DMS153 (cell line): ENCODE results near the gene SIGLEC5.

ENCODE experiments used
- DNase-seq: peaks from one replicate; lab custom pipeline; 2025; lab: John Stamatoyannopoulos, UW

The SIGLEC5 gene

DNA sequence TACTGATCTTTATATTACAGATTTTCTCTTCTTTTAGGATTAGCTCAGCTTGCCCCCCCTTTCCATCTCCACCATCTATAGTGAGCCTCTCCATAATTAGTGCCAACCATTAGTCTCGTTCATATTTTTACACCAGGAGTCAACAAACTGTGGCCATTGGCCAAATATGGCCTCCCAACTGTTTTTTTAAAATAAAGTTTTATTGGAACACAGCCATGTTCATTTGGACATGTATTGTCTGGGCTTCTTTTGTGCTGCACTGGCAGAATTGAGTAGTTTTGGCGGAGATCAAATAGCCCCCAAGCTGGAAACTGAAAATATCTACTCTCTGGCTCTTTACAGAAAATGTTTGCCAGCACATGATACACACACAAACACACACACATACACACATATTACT lies 40.7 kb downstream of the SIGLEC5 start:
- DNase-seq = no peak

GRCh38 chr19:51587264-51588191 lies 42.7 kb downstream of the SIGLEC5 start:
- no peak for DNase-seq

DNA sequence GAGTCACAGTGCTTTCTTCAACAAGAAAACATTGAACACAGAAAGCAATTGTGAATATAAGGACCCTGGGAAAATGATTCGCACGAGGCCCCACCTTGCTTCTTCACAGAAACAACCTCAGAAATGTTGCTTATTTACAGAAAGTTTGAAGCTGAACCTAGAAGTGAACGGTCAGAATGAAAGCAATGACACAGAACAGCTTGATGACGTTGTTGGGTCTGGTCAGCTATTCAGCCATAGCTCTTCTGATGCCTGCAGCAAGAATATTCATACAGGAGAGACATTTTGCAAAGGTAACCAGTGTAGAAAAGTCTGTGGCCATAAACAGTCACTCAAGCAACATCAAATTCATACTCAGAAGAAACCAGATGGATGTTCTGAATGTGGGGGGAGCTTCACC lies 43.4 kb downstream of the SIGLEC5 start:
- DNase-seq = no peak

- DNase-seq = no peak
Measured at GRCh38 chr19:51586103-51586728, 44.0 kb downstream of the SIGLEC5 start.

- DNase-seq = no peak
Measured at GRCh38 chr19:51576850-51577249, 53.4 kb downstream of the SIGLEC5 start.

DNA sequence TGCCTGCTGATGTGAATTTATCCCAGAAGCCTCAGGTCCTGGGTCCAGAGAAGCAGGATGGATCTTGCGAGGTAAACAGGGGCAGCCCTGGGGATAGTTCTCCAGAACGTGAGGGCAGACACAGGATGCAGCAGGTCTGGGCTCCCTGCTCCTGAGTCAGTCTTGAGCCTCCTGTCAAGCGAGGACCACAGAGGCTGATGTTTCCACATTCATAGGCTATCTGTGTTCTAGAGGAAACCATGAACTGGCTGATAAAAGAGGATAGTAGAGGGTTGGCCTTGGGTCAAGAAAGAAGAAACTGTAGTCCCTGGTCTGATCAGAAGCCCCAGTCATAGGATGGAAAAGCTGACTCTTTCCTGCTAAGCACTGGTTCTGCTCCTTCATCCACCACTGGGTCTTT lies 56.9 kb downstream of the SIGLEC5 start:
- no peak for DNase-seq

GRCh38 chr19:51572908-51573307 lies 57.3 kb downstream of the SIGLEC5 start:
- no peak for DNase-seq

DNA sequence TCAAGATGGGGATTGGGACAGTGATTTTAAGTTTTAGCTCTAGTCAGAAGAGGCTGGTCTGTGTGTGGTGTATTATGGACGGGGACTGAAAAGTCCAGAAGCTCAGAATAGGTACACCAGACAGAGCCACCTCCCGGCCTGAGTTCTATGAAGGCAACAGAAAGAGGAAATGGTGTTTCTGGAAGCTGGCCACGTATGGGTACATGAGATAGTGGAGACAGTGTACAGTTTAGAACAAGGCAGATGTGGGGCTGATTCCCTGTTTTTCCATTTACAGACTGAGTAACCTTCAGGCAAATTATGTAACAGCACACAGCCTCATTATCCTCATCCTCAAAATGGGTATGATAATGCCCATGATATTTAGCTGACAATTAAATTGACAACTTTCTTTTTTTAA lies 57.8 kb downstream of the SIGLEC5 start:
- no peak for DNase-seq

- DNase-seq = no peak
Measured at GRCh38 chr19:51571599-51571998, 58.6 kb downstream of the SIGLEC5 start.

DNA sequence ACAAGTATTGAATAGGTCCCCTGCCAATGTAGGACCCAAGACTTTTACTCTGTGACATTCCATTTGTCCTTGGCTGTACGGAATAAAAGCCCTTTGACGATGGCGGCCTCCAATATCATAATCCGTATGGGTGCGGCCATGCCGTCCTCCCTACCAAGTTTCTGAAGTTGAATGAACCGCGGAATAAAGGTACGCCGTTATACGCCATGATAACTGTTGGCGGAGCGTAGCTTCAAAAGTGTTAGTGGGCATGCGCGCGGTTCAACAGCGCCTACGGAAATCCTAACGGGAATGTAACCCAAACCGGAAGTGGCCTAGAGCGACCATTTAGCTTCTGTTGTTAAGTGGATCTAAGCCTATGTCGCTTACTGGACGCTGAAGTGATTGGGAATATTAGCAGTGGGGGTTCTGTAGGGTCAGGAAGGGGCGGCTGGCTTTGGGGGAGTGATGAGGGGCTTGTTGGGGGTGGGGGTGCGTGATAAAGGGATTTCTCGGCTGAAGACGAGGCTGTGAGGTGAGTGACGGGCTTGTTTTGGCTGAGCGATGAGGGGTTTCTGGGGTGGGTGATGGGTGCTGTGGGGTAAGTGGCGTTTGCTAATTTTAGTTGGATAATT lies 59.1 kb downstream of the SIGLEC5 start, which contains the start of gene ZNF175:
Gene ZNF175, plus strand, starts transcription at position 322 of the 614 bp plus-strand sequence. CDS start 2,047 bp downstream, outside the sequence.
- peak; percentile 94 for DNase-seq

GRCh38 chr19:51568456-51568855 lies 61.7 kb downstream of the SIGLEC5 start:
- DNase-seq = no peak

DNA sequence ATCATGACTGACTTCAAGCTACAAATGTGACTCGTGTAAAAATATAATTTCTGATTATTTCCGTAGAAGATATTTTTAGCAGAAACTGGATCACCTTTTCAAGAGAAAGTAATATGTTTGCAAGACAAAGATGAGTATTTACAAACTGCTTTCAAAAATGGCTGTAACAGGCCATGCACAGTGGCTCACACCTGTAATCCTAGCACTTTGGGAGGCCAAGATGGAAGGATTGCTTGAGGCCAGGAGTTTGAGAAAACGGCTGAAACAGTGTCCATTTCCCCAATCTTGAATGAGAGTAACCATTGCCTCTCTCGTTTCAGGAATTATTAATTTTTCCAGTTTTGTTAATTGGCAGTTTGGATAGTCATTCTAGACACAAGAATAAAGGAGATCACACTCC lies 62.6 kb downstream of the SIGLEC5 start:
- DNase-seq = no peak

GRCh38 chr19:51566489-51567100 lies 63.6 kb downstream of the SIGLEC5 start:
- DNase-seq = no peak

GRCh38 chr19:51565583-51565982 lies 64.6 kb downstream of the SIGLEC5 start:
- DNase-seq = no peak

DNA sequence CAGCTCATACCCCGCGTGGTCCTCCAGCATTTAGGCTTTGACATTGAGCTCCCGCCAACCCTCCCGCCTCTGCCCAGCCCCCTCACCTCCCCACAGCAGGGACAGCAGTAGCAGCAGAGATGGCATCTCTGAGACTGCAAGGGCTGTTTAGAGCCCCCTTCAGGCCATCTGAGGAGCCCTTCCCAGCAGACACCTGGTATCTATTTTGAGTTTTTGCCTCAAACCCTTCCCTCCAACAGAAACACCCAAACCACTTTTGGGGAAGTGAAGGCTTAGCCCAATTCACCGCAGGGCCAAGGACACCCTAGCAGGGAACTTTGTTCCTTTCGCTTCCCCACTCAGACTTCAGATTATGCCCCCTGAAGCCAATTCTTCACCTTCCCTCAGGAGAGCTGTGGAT lies 65.4 kb downstream of the SIGLEC5 start:
- no peak for DNase-seq
